ENCODE data around the gene SCO2.

Gene SCO2

DNA sequence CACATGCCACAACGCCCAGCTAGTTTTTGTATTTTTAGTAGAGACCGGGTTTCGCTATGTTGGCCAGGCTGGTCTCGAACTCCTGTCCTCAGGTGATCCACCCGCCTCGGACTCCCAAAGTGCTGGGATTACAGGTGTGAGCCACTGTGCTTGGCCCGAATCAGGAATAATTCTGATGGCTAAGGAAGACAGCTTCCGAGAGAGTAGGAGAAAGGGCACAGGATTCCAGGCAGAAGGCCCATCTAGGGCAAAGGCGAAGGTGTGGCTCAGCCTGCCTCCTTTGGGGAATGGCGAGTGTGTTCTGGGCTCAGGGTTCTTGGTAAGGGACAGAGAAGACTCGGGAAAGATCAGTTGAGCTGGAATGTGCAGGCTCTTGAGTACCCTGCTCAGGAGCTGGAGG is 38.9 kb upstream of the SCO2 start:
- no peak for DNase-seq (ENCODE audit: insufficient read length)
- TF ChIP-seq POLR2AphosphoS5 (IDR thresholded peaks at IDR 0.05; ENCODE audit: low read depth, low read length) (no peak), POLR2A (IDR thresholded peaks at IDR 0.05; ENCODE audit: low read depth, low read length) (no peak), TAF1 (IDR thresholded peaks at IDR 0.05; ENCODE audit: borderline replicate concordance, low read depth, low read length) (no peak)
- FAIRE-seq, result no peak

- no peak for FAIRE-seq
- no peak for TF ChIP-seq POLR2A (IDR thresholded peaks at IDR 0.05; ENCODE audit: low read depth, low read length)
- no peak for DNase-seq (ENCODE audit: insufficient read length)
These were observed 38.2 kb upstream of the SCO2 start for GRCh38 chr22:50563413-50564160.

- FAIRE-seq (peak; percentile 100), DNase-seq (ENCODE audit: insufficient read length) (peak; percentile 94)
These were observed 37.4 kb upstream of the SCO2 start, which contains the start of gene SYCE3 for GRCh38 chr22:50562523-50563412. SYCE3 (minus strand) TSS chr22:50562919; CDS start chr22:50556405, 6,514 bp downstream.

GRCh38 chr22:50561401-50562358 is 36.3 kb upstream of the SCO2 start:
- FAIRE-seq, result no peak
- DNase-seq (ENCODE audit: insufficient read length), result no peak
- TF ChIP-seq TAF1 (IDR thresholded peaks at IDR 0.05; ENCODE audit: borderline replicate concordance, low read depth, low read length), result no peak
- TF ChIP-seq POLR2AphosphoS5 (IDR thresholded peaks at IDR 0.05; ENCODE audit: low read depth, low read length), result no peak

More at GRCh38 chr22:50562523-50563412, 37.4 kb upstream of the SCO2 start, which contains the start of gene SYCE3:
- TF ChIP-seq POLR2A (IDR thresholded peaks at IDR 0.05; ENCODE audit: low read depth, low read length) (peak; percentile 43; the same call in 1 of the 2 replicates), POLR2AphosphoS5 (IDR thresholded peaks at IDR 0.05; ENCODE audit: low read depth, low read length) (no peak), TAF1 (IDR thresholded peaks at IDR 0.05; ENCODE audit: borderline replicate concordance, low read depth, low read length) (no peak)

DNA sequence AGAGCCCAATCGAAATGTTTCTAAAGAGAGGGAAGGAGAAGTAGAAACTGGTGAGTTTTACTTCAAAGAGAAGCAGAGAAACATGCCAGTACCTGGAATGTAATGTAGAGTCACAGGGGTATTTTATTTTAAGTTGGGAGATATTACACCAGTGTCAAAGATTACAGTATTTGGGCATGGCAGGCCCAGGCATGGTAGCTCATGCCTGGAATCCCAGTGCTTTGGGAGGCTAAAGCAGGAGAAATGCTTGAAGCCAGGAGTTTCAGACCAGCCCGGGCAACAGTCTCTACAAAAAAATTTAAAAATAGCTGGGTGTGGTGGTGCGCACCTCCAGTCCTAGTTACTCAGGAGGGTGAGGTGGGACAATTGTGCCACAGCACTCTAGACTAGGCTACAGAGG is 34.6 kb upstream of the SCO2 start:
- no peak for TF ChIP-seq TAF1 (IDR thresholded peaks at IDR 0.05; ENCODE audit: borderline replicate concordance, low read depth, low read length)
- no peak for TF ChIP-seq POLR2AphosphoS5 (IDR thresholded peaks at IDR 0.05; ENCODE audit: low read depth, low read length)
- no peak for TF ChIP-seq POLR2A (IDR thresholded peaks at IDR 0.05; ENCODE audit: low read depth, low read length)
- FAIRE-seq, result no peak
- DNase-seq (ENCODE audit: insufficient read length), result no peak

GRCh38 chr22:50556703-50557102 is 31.3 kb upstream of the SCO2 start:
- FAIRE-seq (no peak), DNase-seq (ENCODE audit: insufficient read length) (no peak)
- TF ChIP-seq POLR2A (IDR thresholded peaks at IDR 0.05; ENCODE audit: low read depth, low read length) (no peak), POLR2AphosphoS5 (IDR thresholded peaks at IDR 0.05; ENCODE audit: low read depth, low read length) (no peak), TAF1 (IDR thresholded peaks at IDR 0.05; ENCODE audit: borderline replicate concordance, low read depth, low read length) (no peak)

GRCh38 chr22:50553310-50553709 is 27.9 kb upstream of the SCO2 start:
- TF ChIP-seq POLR2A (IDR thresholded peaks at IDR 0.05; ENCODE audit: low read depth, low read length) (no peak), POLR2AphosphoS5 (IDR thresholded peaks at IDR 0.05; ENCODE audit: low read depth, low read length) (no peak)
- FAIRE-seq, result no peak
- DNase-seq (ENCODE audit: insufficient read length), result no peak

- TF ChIP-seq TAF1 (IDR thresholded peaks at IDR 0.05; ENCODE audit: borderline replicate concordance, low read depth, low read length), result no peak
- no peak for TF ChIP-seq POLR2A (IDR thresholded peaks at IDR 0.05; ENCODE audit: low read depth, low read length)
- no peak for TF ChIP-seq POLR2AphosphoS5 (IDR thresholded peaks at IDR 0.05; ENCODE audit: low read depth, low read length)
- DNase-seq (ENCODE audit: insufficient read length), result no peak
- FAIRE-seq, result no peak
These were observed 25.9 kb upstream of the SCO2 start for GRCh38 chr22:50551160-50551752.

- DNase-seq (ENCODE audit: insufficient read length) (no peak), FAIRE-seq (no peak)
- TF ChIP-seq TAF1 (IDR thresholded peaks at IDR 0.05; ENCODE audit: borderline replicate concordance, low read depth, low read length), result no peak
- TF ChIP-seq POLR2AphosphoS5 (IDR thresholded peaks at IDR 0.05; ENCODE audit: low read depth, low read length), result no peak
- TF ChIP-seq POLR2A (IDR thresholded peaks at IDR 0.05; ENCODE audit: low read depth, low read length), result no peak
These were observed 25.0 kb upstream of the SCO2 start for GRCh38 chr22:50550395-50550794.

GRCh38 chr22:50548921-50549790 is 23.8 kb upstream of the SCO2 start:
- FAIRE-seq (no peak), DNase-seq (ENCODE audit: insufficient read length) (peak; percentile 64)
- no peak for TF ChIP-seq TAF1 (IDR thresholded peaks at IDR 0.05; ENCODE audit: borderline replicate concordance, low read depth, low read length)
- no peak for TF ChIP-seq POLR2AphosphoS5 (IDR thresholded peaks at IDR 0.05; ENCODE audit: low read depth, low read length)
- TF ChIP-seq POLR2A (IDR thresholded peaks at IDR 0.05; ENCODE audit: low read depth, low read length), result no peak
